ENCODE measurements around the gene TCEAL7.
"Not testable (repeated sequence)": the region's sequence is repeated elsewhere in the genome, so short reads cannot be mapped to it uniquely, and the experiment has no call there.

The TCEAL7 gene

GRCh38 chrX:103329991-103330390 lies at the start of gene TCEAL7:
Gene TCEAL7 (plus strand): TSS chrX:103330239. CDS start chrX:103331404, 1,165 bp downstream.
- FAIRE-seq (no peak), DNase-seq (ENCODE audit: low spot score) (no peak)

GRCh38 chrX:103293118-103293517 lies 36.9 kb upstream of the TCEAL7 start:
- DNase-seq (ENCODE audit: low spot score), result no peak
- no peak for FAIRE-seq

DNA sequence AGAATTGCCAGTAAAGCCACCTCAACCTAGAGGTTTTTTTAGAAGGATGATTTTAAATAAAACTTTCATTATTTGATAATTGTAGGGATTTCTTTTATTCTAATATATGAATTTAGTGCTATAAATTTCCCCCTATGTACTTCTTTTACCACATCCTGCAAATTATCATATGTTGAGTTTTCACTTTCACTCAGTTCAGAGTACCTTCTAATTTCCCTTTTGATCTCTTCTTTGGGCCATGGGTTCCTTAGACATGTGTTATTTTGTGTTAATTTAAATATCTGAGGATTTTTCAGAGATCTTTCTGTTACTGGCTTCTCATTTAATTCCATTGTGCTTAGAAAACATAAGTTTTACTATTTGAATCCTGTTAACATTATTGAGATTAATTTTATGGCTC lies 25.3 kb upstream of the TCEAL7 start:
- DNase-seq (ENCODE audit: low spot score) (no peak), FAIRE-seq (no peak)

DNA sequence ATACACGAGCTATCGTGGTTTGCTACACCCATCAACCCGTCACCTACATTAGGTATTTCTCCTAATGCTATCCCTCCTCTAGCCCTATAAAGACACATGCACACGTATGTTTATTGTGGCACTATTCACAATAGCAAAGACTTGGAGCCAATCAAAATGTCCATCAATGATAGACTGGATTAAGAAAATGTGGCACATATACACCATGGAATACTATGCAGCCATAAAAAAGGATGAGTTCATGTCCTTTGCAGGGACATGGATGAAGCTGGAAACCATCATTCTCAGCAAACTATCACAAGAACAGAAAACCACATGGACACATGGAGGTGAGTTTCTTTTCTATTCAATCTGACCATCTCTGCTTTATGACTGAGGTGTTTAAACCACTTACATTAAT lies 24.4 kb upstream of the TCEAL7 start:
- DNase-seq (ENCODE audit: low spot score); FAIRE-seq: not testable (repeated sequence)

- DNase-seq (ENCODE audit: low spot score), result no peak
- no peak for FAIRE-seq
Observed at GRCh38 chrX:103309860-103310554, 20.0 kb upstream of the TCEAL7 start.

- no peak for FAIRE-seq
- peak; percentile 81 for DNase-seq (ENCODE audit: low spot score)
Observed at GRCh38 chrX:103310555-103311398, 19.3 kb upstream of the TCEAL7 start, which contains the start of gene BEX2. Gene BEX2 (minus strand): TSS chrX:103310990. CDS start chrX:103309976, 1,014 bp downstream.

GRCh38 chrX:103311399-103311780 lies 18.6 kb upstream of the TCEAL7 start:
- FAIRE-seq, result no peak
- no peak for DNase-seq (ENCODE audit: low spot score)

- FAIRE-seq (no peak), DNase-seq (ENCODE audit: low spot score) (no peak)
Observed at GRCh38 chrX:103330681-103331288, 746 bp downstream of the TCEAL7 start.

GRCh38 chrX:103338663-103339062 lies 8.6 kb downstream of the TCEAL7 start:
- no peak for DNase-seq (ENCODE audit: low spot score)
- no peak for FAIRE-seq

DNA sequence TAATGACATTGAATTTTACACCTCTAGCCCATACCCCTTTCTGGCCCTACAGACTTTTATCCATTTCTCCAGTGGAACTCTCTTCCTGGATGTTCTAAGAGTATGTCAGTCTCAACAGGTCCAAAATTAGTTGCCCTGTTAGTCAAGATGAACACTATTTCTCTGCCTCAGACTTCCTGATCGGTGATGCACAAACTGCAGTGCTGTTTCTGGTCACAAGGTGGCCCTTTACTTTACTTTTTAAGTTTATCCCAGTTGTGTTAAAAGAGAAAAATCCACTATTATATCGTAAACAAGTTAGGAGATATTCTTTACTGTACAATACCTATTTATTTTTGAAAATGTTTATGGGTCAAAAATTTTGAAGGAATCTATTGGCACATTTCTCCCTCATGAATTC lies 13.1 kb downstream of the TCEAL7 start:
- DNase-seq (ENCODE audit: low spot score) (peak; percentile 4), FAIRE-seq (no peak)

GRCh38 chrX:103344606-103345005 lies 14.6 kb downstream of the TCEAL7 start:
- DNase-seq (ENCODE audit: low spot score) (no peak), FAIRE-seq (no peak)

DNA sequence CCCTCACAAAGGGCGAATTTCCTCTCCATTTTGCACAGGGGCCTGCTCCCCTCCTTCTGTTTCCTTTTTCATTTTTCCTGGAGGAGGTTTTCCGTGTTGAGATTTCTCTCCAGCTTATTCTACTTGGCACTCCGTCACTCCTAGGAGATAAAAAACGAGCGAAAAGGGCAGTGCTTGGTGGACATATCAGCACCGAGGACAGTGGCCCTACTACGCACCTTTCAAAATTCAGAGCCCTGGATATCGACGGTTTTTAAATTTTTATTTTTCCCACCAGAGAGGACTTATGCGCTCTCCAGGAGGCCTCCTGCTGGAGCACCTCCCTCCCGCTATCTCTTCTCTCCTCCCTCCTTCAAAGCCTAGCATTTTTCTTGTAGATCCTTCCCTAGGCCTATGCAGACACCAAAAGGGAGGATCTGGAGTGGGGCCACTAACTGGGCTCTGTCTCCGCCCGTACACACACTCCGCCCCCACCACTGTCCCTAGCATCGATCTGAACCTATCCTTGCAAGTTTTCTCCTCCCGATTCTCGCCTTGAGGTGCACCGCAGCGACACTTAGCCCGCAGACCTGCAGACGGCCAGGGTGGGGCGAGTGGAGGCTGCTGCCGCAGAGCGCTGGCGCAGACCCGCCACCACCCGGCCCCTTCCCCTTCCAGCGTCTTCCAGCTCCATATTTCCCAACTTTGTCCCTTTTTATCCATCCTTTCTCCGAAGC lies 17.8 kb downstream of the TCEAL7 start:
- DNase-seq (ENCODE audit: low spot score) (no peak), FAIRE-seq (no peak)

GRCh38 chrX:103356130-103356798 lies 26.2 kb downstream of the TCEAL7 start, which contains the start of gene TCEAL9:
Gene TCEAL9 (plus strand): TSS chrX:103356506. CDS start chrX:103357685, 1,179 bp downstream.
- FAIRE-seq (no peak), DNase-seq (ENCODE audit: low spot score) (peak; percentile 32)

GRCh38 chrX:103356858-103357257 lies 26.8 kb downstream of the TCEAL7 start:
- no peak for DNase-seq (ENCODE audit: low spot score)
- no peak for FAIRE-seq

GRCh38 chrX:103357871-103358270 lies 27.8 kb downstream of the TCEAL7 start:
- DNase-seq (ENCODE audit: low spot score) (no peak), FAIRE-seq (no peak)

GRCh38 chrX:103359605-103360004 lies 29.6 kb downstream of the TCEAL7 start:
- not testable (repeated sequence) for FAIRE-seq; DNase-seq (ENCODE audit: low spot score)

DNA sequence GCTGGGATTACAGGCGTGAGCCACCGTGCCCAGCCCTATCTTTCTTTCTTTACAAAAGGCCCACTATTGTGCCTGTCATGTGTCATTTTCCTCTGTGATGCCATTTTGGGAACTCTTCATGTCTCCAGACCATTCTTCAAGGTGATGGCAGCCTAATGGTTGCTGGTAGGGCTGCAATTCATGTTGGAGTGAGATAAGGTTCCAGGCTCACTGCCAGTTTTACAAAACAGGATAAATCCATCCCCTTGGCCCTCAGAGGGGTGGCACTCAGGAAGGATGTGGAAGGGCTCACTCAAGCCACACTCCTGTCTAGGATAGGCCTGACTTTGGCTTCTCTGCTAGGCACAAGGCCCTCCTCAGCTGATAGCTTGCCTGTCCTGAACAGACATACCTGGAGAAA lies 30.1 kb downstream of the TCEAL7 start:
- FAIRE-seq, result no peak
- DNase-seq (ENCODE audit: low spot score), result no peak

- FAIRE-seq (no peak), DNase-seq (ENCODE audit: low spot score) (no peak)
Observed at GRCh38 chrX:103360916-103361315, 30.9 kb downstream of the TCEAL7 start.

DNA sequence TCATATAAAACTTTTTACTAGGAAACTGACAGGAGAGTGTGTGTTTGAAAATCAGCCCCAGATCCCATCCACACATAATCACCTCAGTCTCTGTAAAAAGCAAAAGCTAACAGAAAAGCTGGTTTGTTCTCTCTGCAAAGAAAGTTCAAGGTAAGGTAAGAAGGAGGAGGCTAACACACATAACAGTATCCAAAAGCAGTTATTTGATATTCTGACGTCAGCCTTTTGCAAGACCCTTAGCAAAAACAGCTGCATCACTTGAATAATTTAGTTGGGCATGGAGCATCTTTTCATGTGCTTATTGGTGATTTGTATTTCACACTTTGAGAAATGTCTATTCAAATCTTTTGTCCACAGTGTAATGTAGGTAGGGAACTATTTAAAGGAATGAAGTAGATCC lies 31.8 kb downstream of the TCEAL7 start:
- DNase-seq (ENCODE audit: low spot score) (no peak), FAIRE-seq (no peak)

DNA sequence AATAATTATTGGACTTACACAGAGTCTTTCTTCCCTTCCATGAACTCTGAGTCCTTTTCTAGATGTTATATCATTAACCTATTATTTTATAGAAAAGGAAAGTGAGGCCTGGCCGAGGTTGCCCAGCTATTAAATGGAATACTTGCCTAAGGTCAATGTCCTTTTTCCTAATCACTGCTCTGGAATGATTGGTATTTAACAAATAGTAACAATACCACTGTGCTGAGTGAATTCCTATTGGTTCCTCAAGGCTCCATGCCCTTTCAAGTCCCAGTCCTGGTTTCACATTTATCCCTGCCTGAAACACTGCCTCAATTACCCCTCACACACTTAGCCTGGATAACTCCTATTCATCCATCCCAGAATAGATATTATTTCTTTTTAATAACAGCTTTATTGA lies 32.4 kb downstream of the TCEAL7 start:
- FAIRE-seq, result no peak
- peak; percentile 14 for DNase-seq (ENCODE audit: low spot score)

- FAIRE-seq, result no peak
- DNase-seq (ENCODE audit: low spot score), result no peak
Observed at GRCh38 chrX:103363046-103363445, 33.0 kb downstream of the TCEAL7 start.
